B cell (primary cell): ENCODE measurements around the gene GPX3. TPM values are rescaled to one million over a fixed set of nuclear protein-coding genes. Genes with fewer than 3 reads are reported as not detected.
A peak's percentile ranks its signal among the peaks of the same experiment; 100 is the strongest.

Experiments
- ATAC-seq: fragments of 200-7000 bp; cut with Tn5 transposase; one replicate; pipeline ENCODE4 v1.10.0; 2021; ENCODE audit warnings: low read depth, mild to moderate bottlenecking, moderate number of reproducible peaks, moderate library complexity
- CTCF ChIA-PET: fragments of 350-600 bp; sonication (Branson Sonifier 250); formaldehyde crosslinking; loops from one replicate; lab custom pipeline; 2021; ENCODE audit warnings: antibody characterized with exemption, inconsistent platforms; lab: Charles Lee
- POLR2A ChIA-PET: fragments of 350-600 bp; sonication (Branson Sonifier 250); formaldehyde crosslinking; loops from one replicate; lab custom pipeline; 2021; ENCODE audit warnings: antibody characterized with exemption; lab: Charles Lee
- DNase-seq: peaks from one replicate; pipeline ENCODE4 v3.0.0; 2013
- H2AFZ ChIP-seq: 2 replicates; pipeline ENCODE4 v1.6.1; 2012; ENCODE audit warnings: mild to moderate bottlenecking, low read depth, low read length; ENCODE audit not compliant: insufficient read depth, poor library complexity, severe bottlenecking
- H3K27ac ChIP-seq, 2 donors: 1 replicate in 1 of 2; 2 replicates in 1 of 2; pipeline ENCODE4 v1.5.1; 2012 to 2013; ENCODE audit warnings: low read length in 2 of 2, mild to moderate bottlenecking in 2 of 2, moderate library complexity in 1 of 2
- H3K27me3 ChIP-seq, 4 experiments: fragments of 200-600 bp in 1 of 4; sonication (generic) in 1 of 4; replicated peaks in 1 of 4; 1 replicate in 2 of 4; 2 replicates in 2 of 4; pipeline versions ENCODE4 v1.6.1 to v1.7.0; 2013 to 2016; ENCODE audit warnings: low read length in 3 of 4, mild to moderate bottlenecking in 2 of 4, mixed read lengths in 1 of 4, moderate library complexity in 1 of 4; ENCODE audit not compliant: insufficient read depth in 4 of 4, control insufficient read depth in 3 of 4; ENCODE audit errors: control extremely low read depth in 1 of 4
- H3K36me3 ChIP-seq, 2 experiments: replicated peaks in 1 of 2; 1 replicate in 1 of 2; 2 replicates in 1 of 2; pipeline versions ENCODE4 v1.6.1 to v1.7.1; 2013; ENCODE audit warnings: low read length in 1 of 2; ENCODE audit not compliant: insufficient read depth in 2 of 2, control insufficient read depth in 1 of 2; ENCODE audit errors: control extremely low read depth in 1 of 2, extremely low read depth in 1 of 2
- H3K4me1 ChIP-seq, 2 donors: fragments of 200-600 bp in 1 of 2; sonication (generic) in 1 of 2; 1 replicate in 1 of 2; 2 replicates in 1 of 2; pipeline versions ENCODE4 v1.5.1 to v1.6.1; 2013 to 2017; ENCODE audit warnings: low read length in 2 of 2; ENCODE audit not compliant: control insufficient read depth in 2 of 2, insufficient read depth in 2 of 2
- H3K4me2 ChIP-seq: replicated peaks from 2 replicates; pipeline ENCODE3; 2012; ENCODE audit warnings: mild to moderate bottlenecking, low read depth, low read length; ENCODE audit not compliant: poor library complexity, severe bottlenecking
- H3K4me3 ChIP-seq, 5 experiments: fragments of 200-600 bp in 1 of 5; sonication (generic) in 1 of 5; 1 replicate in 3 of 5; 2 replicates in 2 of 5; pipeline versions ENCODE4 v1.5.1 to v1.7.0; 2011 to 2016; ENCODE audit warnings: low read length in 4 of 5, mild to moderate bottlenecking in 4 of 5, low read depth in 2 of 5, control low read depth in 1 of 5, moderate library complexity in 1 of 5; ENCODE audit not compliant: insufficient read depth in 1 of 5; ENCODE audit errors: control extremely low read depth in 1 of 5, extremely low read depth in 1 of 5
- H3K79me2 ChIP-seq: fragments of 200-600 bp; sonication (generic); one replicate; pipeline ENCODE4 v1.6.0; 2016; ENCODE audit warnings: low read length; ENCODE audit not compliant: control insufficient read depth, insufficient read depth
- H3K9ac ChIP-seq: fragments of 200-600 bp; sonication (generic); 2 replicates; pipeline ENCODE4 v1.6.1; 2017; ENCODE audit warnings: mild to moderate bottlenecking, low read length, moderate library complexity
- H3K9me3 ChIP-seq, 3 donors: one replicate each; pipeline versions ENCODE4 v1.6.1 to v1.7.1; 2013; ENCODE audit warnings: low read length in 2 of 3; ENCODE audit not compliant: control insufficient read depth in 2 of 3, insufficient read depth in 1 of 3; ENCODE audit errors: control extremely low read depth in 1 of 3
- H4K20me1 ChIP-seq: 2 replicates; pipeline ENCODE4 v1.6.0; 2012; ENCODE audit warnings: mild to moderate bottlenecking, low read length; ENCODE audit not compliant: insufficient read depth, control insufficient read depth, poor library complexity, severe bottlenecking
- H3K27ac Mint-ChIP-seq: one replicate; pipeline ENCODE4 v1.8.0; 2021; ENCODE audit warnings: mixed read lengths
- H3K27me3 Mint-ChIP-seq: one replicate; pipeline ENCODE4 v1.8.0; 2021; ENCODE audit warnings: mixed read lengths
- H3K4me1 Mint-ChIP-seq: one replicate; pipeline ENCODE4 v1.8.0; 2021; ENCODE audit warnings: mixed read lengths
- H3K4me3 Mint-ChIP-seq: one replicate; pipeline ENCODE4 v1.8.0; 2021; ENCODE audit warnings: mixed read lengths
- H3K9me3 Mint-ChIP-seq: one replicate; pipeline ENCODE4 v1.8.0; 2022; ENCODE audit warnings: mixed read lengths; ENCODE audit not compliant: insufficient read depth
- CTCF ChIP-seq: fragments of 200-600 bp; IDR thresholded peaks from one replicate; pipeline ENCODE4 v1.8.0; 2022; ENCODE audit warnings: antibody characterized with exemption, mild to moderate bottlenecking
- EZH2 ChIP-seq: IDR thresholded peaks from 2 replicates; pipeline ENCODE4 v1.6.1; 2012; ENCODE audit warnings: borderline replicate concordance, low read depth, mild to moderate bottlenecking, moderate library complexity, low read length; ENCODE audit not compliant: insufficient read depth, poor library complexity, severe bottlenecking
- WGBS: methylation state at CpG from one replicate; pipeline ENCODE4 v1.1.5; 2013; ENCODE audit warnings: missing lambda C conversion rate; ENCODE audit not compliant: insufficient coverage; 5-methylcytosine and 5-hydroxymethylcytosine counted together
- intact Hi-C: fragments of 100-400 bp; cut with micrococcal nuclease; formaldehyde crosslinking; loops from one replicate; pipeline ENCODE4 v1.10.0; 2022
- polyA plus RNA-seq: library from polyadenylated mRNA; depleted of rRNA; stranded (reverse); fragments of >200 nt; gene quantifications from 2 replicates; pipeline ENCODE4 v1.2.3, GENCODE V29; 2012
- total RNA-seq, 2 donors: library from RNA; stranded (reverse); fragments of 120-200 nt in 1 of 2; gene quantifications; 1 replicate in 1 of 2; 2 replicates in 1 of 2; pipeline versions ENCODE4 v1.2.3 to v1.2.4, GENCODE V29; 2013 to 2022

GPX3 gene
- total and polyA plus RNA-seq, 2 donors (not counting 1 experiment from before 2014, with no cell fraction given): not detected

- Histone ChIP-seq H3K4me2 (no peak overlapping the region), H3K4me3 (no peak overlapping the region), H3K4me1 (peaks cover 15% of the 10 kb centered on the region in 2 donors), H3K27me3 (peaks cover 0 to 5% (median 0%) of the 10 kb centered on the region in 4 experiments), H3K36me3 (peaks cover 0 to 12% of the 10 kb centered on the region in 2 experiments), H3K9me3 (no peaks in the 10 kb centered on the region), H4K20me1 (no peaks in the 10 kb centered on the region), H3K79me2 (no peaks in the 10 kb centered on the region), H3K27ac (no peak overlapping the region), H2AFZ (no peak overlapping the region), H3K9ac (no peak overlapping the region)
- Mint-ChIP-seq H3K9me3 (no peaks in the 10 kb centered on the region), H3K4me3 (no peak overlapping the region), H3K27me3 (no peaks in the 10 kb centered on the region), H3K4me1 (peaks cover 17% of the 10 kb centered on the region), H3K27ac (no peak overlapping the region)
- ChIA-PET POLR2A (no interaction called here), CTCF (no interaction called here)
- TF ChIP-seq EZH2 (no peak), CTCF (no peak)
- DNase-seq: no peak
- WGBS: 80% methylated on average over 6 of the region's 7 CpGs
- no peak for ATAC-seq
- intact Hi-C loops: no loop called here
Observed at GRCh38 chr5:151022511-151023018, 2.2 kb downstream of the GPX3 start.

DNA sequence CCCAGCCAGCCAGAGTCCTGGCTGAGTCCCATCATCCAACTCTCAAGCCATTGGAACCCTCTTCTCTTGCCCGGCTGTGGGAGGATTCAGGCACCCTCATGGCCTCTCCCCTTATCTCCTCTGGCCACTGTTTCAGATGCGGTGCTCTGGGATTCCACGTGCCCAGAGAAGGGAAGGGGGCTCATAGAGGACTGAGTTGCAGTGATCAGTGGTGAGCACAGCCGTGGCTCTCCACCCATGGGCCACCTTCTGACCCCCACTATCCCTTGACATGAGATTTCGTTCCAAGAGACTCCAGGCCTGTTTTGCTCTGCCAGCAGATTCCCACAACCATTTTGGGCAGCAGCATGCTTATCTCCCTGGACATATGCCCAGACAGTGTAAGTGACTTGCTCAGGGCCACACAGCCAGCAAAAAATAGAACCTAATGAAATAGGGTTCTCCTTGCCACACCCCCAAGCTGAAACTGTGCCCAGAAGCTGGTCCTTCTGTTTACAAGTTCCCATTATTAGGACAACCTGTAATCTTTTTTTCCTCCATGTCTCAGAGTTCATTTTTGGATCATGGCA is 2.7 kb downstream of the GPX3 start:
- DNase-seq (no peak), ATAC-seq (no peak)
- H3K27me3 Mint-ChIP-seq: no peaks in the 10 kb centered on the region
- H3K4me3 Mint-ChIP-seq: no peak overlapping the region
- 96% methylated on average over 3 of the region's 5 CpGs for WGBS
- Histone ChIP-seq H3K9me3 (no peaks in the 10 kb centered on the region), H2AFZ (no peak overlapping the region), H3K27ac (no peak overlapping the region), H3K9ac (no peak overlapping the region), H3K27me3 (peaks cover 0 to 5% (median 0%) of the 10 kb centered on the region in 4 experiments), H4K20me1 (no peaks in the 10 kb centered on the region), H3K4me3 (no peak overlapping the region), H3K4me2 (no peak overlapping the region), H3K79me2 (no peaks in the 10 kb centered on the region), H3K4me1 (peaks cover 15% of the 10 kb centered on the region in 2 donors), H3K36me3 (peaks cover 0 to 12% of the 10 kb centered on the region in 2 experiments)
- peaks cover 17% of the 10 kb centered on the region for H3K4me1 Mint-ChIP-seq
- TF ChIP-seq EZH2 (no peak), CTCF (no peak)
- POLR2A ChIA-PET: no interaction called here
- intact Hi-C loops: no loop called here
- CTCF ChIA-PET: no interaction called here
- no peaks in the 10 kb centered on the region for H3K9me3 Mint-ChIP-seq
- H3K27ac Mint-ChIP-seq: peak overlapping the region; percentile 53
